ENCODE results near the gene CASTOR1. TPM values are rescaled to one million over a fixed set of nuclear protein-coding genes. Genes with fewer than 3 reads are reported as not detected.
A peak's percentile ranks its signal among the peaks of the same experiment; 100 is the strongest.

Gene CASTOR1
- total RNA-seq, 1 experiment from 2014 or later = 8.4 TPM

GRCh38 chr22:30241576-30242371, 47.5 kb downstream of the CASTOR1 start:
- H3K4me1 ChIP-seq (ENCODE audit: low read length) = peaks cover 2% of the 10 kb centered on the region; the same call in 1 of the 2 replicates
- H3K36me3 ChIP-seq (ENCODE audit: insufficient read depth, low read length) = no peaks in the 10 kb centered on the region
- no peaks in the 10 kb centered on the region for H4K20me1 ChIP-seq (ENCODE audit: insufficient read depth, low read depth, low read length)
- no peaks in the 10 kb centered on the region for H3K27me3 ChIP-seq (ENCODE audit: low read length)
- H3K9me3 ChIP-seq (ENCODE audit: low read length) = no peaks in the 10 kb centered on the region
- H3K4me2 ChIP-seq (ENCODE audit: low read depth, low read length, poor library complexity, severe bottlenecking) = no peak overlapping the region
- no peak for DNase-seq
- no peak overlapping the region for H3K4me3 ChIP-seq (ENCODE audit: low read length)
- H2AFZ ChIP-seq (ENCODE audit: low read length) = no peak overlapping the region
- H3K27ac ChIP-seq (ENCODE audit: low read length) = no peak overlapping the region
- no peak overlapping the region for H3K9ac ChIP-seq (ENCODE audit: low read length)
- H3K79me2 ChIP-seq (ENCODE audit: low read length) = no peaks in the 10 kb centered on the region
- H3K9me2 ChIP-seq (replicated peaks; ENCODE audit: insufficient read depth, low read length) = no peaks in the 10 kb centered on the region

GRCh38 chr22:30240541-30241417, 48.5 kb downstream of the CASTOR1 start:
- H3K27ac ChIP-seq (ENCODE audit: low read length) = no peak overlapping the region
- H3K4me2 ChIP-seq (ENCODE audit: low read depth, low read length, poor library complexity, severe bottlenecking) = no peak overlapping the region
- H3K4me1 ChIP-seq (ENCODE audit: low read length) = peaks cover 2% of the 10 kb centered on the region; the same call in 1 of the 2 replicates
- peak; percentile 49 for DNase-seq
- H3K9ac ChIP-seq (ENCODE audit: low read length) = no peak overlapping the region
- H3K79me2 ChIP-seq (ENCODE audit: low read length) = no peaks in the 10 kb centered on the region
- no peaks in the 10 kb centered on the region for H4K20me1 ChIP-seq (ENCODE audit: insufficient read depth, low read depth, low read length)
- no peaks in the 10 kb centered on the region for H3K9me2 ChIP-seq (replicated peaks; ENCODE audit: insufficient read depth, low read length)
- no peaks in the 10 kb centered on the region for H3K36me3 ChIP-seq (ENCODE audit: insufficient read depth, low read length)
- no peaks in the 10 kb centered on the region for H3K27me3 ChIP-seq (ENCODE audit: low read length)
- no peak overlapping the region for H2AFZ ChIP-seq (ENCODE audit: low read length)
- no peaks in the 10 kb centered on the region for H3K9me3 ChIP-seq (ENCODE audit: low read length)
- no peak overlapping the region for H3K4me3 ChIP-seq (ENCODE audit: low read length)

GRCh38 chr22:30239488-30240405, 49.6 kb downstream of the CASTOR1 start:
- H3K4me1 ChIP-seq (ENCODE audit: low read length) = peaks cover 2% of the 10 kb centered on the region; the same call in 1 of the 2 replicates
- no peak overlapping the region for H3K27ac ChIP-seq (ENCODE audit: low read length)
- H3K9ac ChIP-seq (ENCODE audit: low read length) = no peak overlapping the region
- H3K9me2 ChIP-seq (replicated peaks; ENCODE audit: insufficient read depth, low read length) = no peaks in the 10 kb centered on the region
- no peak overlapping the region for H3K4me3 ChIP-seq (ENCODE audit: low read length)
- H4K20me1 ChIP-seq (ENCODE audit: insufficient read depth, low read depth, low read length) = no peaks in the 10 kb centered on the region
- DNase-seq = no peak
- H3K36me3 ChIP-seq (ENCODE audit: insufficient read depth, low read length) = no peaks in the 10 kb centered on the region
- no peak overlapping the region for H2AFZ ChIP-seq (ENCODE audit: low read length)
- no peak overlapping the region for H3K4me2 ChIP-seq (ENCODE audit: low read depth, low read length, poor library complexity, severe bottlenecking)
- no peaks in the 10 kb centered on the region for H3K79me2 ChIP-seq (ENCODE audit: low read length)
- no peaks in the 10 kb centered on the region for H3K9me3 ChIP-seq (ENCODE audit: low read length)
- no peaks in the 10 kb centered on the region for H3K27me3 ChIP-seq (ENCODE audit: low read length)

- Histone ChIP-seq H3K4me1 (ENCODE audit: low read length) (peaks cover 2% of the 10 kb centered on the region; the same call in 1 of the 2 replicates), H3K9me2 (replicated peaks; ENCODE audit: insufficient read depth, low read length) (no peaks in the 10 kb centered on the region), H4K20me1 (ENCODE audit: insufficient read depth, low read depth, low read length) (no peaks in the 10 kb centered on the region), H3K4me2 (ENCODE audit: low read depth, low read length, poor library complexity, severe bottlenecking) (no peak overlapping the region), H3K36me3 (ENCODE audit: insufficient read depth, low read length) (no peaks in the 10 kb centered on the region), H3K79me2 (ENCODE audit: low read length) (no peaks in the 10 kb centered on the region), H3K27me3 (ENCODE audit: low read length) (no peaks in the 10 kb centered on the region), H3K9ac (ENCODE audit: low read length) (no peak overlapping the region), H2AFZ (ENCODE audit: low read length) (no peak overlapping the region), H3K9me3 (ENCODE audit: low read length) (no peaks in the 10 kb centered on the region), H3K27ac (ENCODE audit: low read length) (no peak overlapping the region), H3K4me3 (ENCODE audit: low read length) (no peak overlapping the region)
- no peak for DNase-seq
Measured at GRCh38 chr22:30238661-30239487, 50.4 kb downstream of the CASTOR1 start.

- Histone ChIP-seq H3K27ac (ENCODE audit: low read length) (no peak overlapping the region), H3K9ac (ENCODE audit: low read length) (no peak overlapping the region), H3K4me1 (ENCODE audit: low read length) (peaks cover 2% of the 10 kb centered on the region; the same call in 1 of the 2 replicates), H3K79me2 (ENCODE audit: low read length) (no peaks in the 10 kb centered on the region), H3K9me3 (ENCODE audit: low read length) (no peaks in the 10 kb centered on the region), H3K36me3 (ENCODE audit: insufficient read depth, low read length) (no peaks in the 10 kb centered on the region), H4K20me1 (ENCODE audit: insufficient read depth, low read depth, low read length) (no peaks in the 10 kb centered on the region), H3K4me3 (ENCODE audit: low read length) (no peak overlapping the region), H2AFZ (ENCODE audit: low read length) (no peak overlapping the region), H3K27me3 (ENCODE audit: low read length) (no peaks in the 10 kb centered on the region), H3K4me2 (ENCODE audit: low read depth, low read length, poor library complexity, severe bottlenecking) (no peak overlapping the region), H3K9me2 (replicated peaks; ENCODE audit: insufficient read depth, low read length) (no peaks in the 10 kb centered on the region)
- no peak for DNase-seq
Measured at GRCh38 chr22:30238136-30238535, 51.2 kb downstream of the CASTOR1 start.

- no peak overlapping the region for H2AFZ ChIP-seq (ENCODE audit: low read length)
- no peak overlapping the region for H3K9ac ChIP-seq (ENCODE audit: low read length)
- H3K27me3 ChIP-seq (ENCODE audit: low read length) = no peaks in the 10 kb centered on the region
- no peaks in the 10 kb centered on the region for H3K9me3 ChIP-seq (ENCODE audit: low read length)
- no peaks in the 10 kb centered on the region for H3K9me2 ChIP-seq (replicated peaks; ENCODE audit: insufficient read depth, low read length)
- H3K4me2 ChIP-seq (ENCODE audit: low read depth, low read length, poor library complexity, severe bottlenecking) = no peak overlapping the region
- H3K4me1 ChIP-seq (ENCODE audit: low read length) = peaks cover 2% of the 10 kb centered on the region; the same call in 1 of the 2 replicates
- no peaks in the 10 kb centered on the region for H4K20me1 ChIP-seq (ENCODE audit: insufficient read depth, low read depth, low read length)
- no peaks in the 10 kb centered on the region for H3K36me3 ChIP-seq (ENCODE audit: insufficient read depth, low read length)
- H3K27ac ChIP-seq (ENCODE audit: low read length) = no peak overlapping the region
- DNase-seq = no peak
- no peak overlapping the region for H3K4me3 ChIP-seq (ENCODE audit: low read length)
- H3K79me2 ChIP-seq (ENCODE audit: low read length) = no peaks in the 10 kb centered on the region
Measured at GRCh38 chr22:30236875-30237274, 52.4 kb downstream of the CASTOR1 start.

GRCh38 chr22:30235687-30236170, 53.6 kb downstream of the CASTOR1 start:
- H3K36me3 ChIP-seq (ENCODE audit: insufficient read depth, low read length) = no peaks in the 10 kb centered on the region
- DNase-seq = no peak
- no peaks in the 10 kb centered on the region for H3K79me2 ChIP-seq (ENCODE audit: low read length)
- H3K27me3 ChIP-seq (ENCODE audit: low read length) = no peaks in the 10 kb centered on the region
- H3K9me2 ChIP-seq (replicated peaks; ENCODE audit: insufficient read depth, low read length) = no peaks in the 10 kb centered on the region
- H2AFZ ChIP-seq (ENCODE audit: low read length) = no peak overlapping the region
- no peak overlapping the region for H3K4me2 ChIP-seq (ENCODE audit: low read depth, low read length, poor library complexity, severe bottlenecking)
- H3K4me3 ChIP-seq (ENCODE audit: low read length) = no peak overlapping the region
- no peaks in the 10 kb centered on the region for H3K9me3 ChIP-seq (ENCODE audit: low read length)
- no peaks in the 10 kb centered on the region; the same call in 1 of the 2 replicates for H3K4me1 ChIP-seq (ENCODE audit: low read length)
- no peaks in the 10 kb centered on the region for H4K20me1 ChIP-seq (ENCODE audit: insufficient read depth, low read depth, low read length)
- H3K9ac ChIP-seq (ENCODE audit: low read length) = no peak overlapping the region
- no peak overlapping the region for H3K27ac ChIP-seq (ENCODE audit: low read length)

All from Karpas-422 (cell line).